OCI-M2 (cell line): ENCODE measurements around the gene NDUFA13.

Experiments
- DNase-seq: peaks from one replicate; lab custom pipeline; 2025; ENCODE audit not compliant: unreplicated experiment; lab: John Stamatoyannopoulos, UW

Gene NDUFA13

DNA sequence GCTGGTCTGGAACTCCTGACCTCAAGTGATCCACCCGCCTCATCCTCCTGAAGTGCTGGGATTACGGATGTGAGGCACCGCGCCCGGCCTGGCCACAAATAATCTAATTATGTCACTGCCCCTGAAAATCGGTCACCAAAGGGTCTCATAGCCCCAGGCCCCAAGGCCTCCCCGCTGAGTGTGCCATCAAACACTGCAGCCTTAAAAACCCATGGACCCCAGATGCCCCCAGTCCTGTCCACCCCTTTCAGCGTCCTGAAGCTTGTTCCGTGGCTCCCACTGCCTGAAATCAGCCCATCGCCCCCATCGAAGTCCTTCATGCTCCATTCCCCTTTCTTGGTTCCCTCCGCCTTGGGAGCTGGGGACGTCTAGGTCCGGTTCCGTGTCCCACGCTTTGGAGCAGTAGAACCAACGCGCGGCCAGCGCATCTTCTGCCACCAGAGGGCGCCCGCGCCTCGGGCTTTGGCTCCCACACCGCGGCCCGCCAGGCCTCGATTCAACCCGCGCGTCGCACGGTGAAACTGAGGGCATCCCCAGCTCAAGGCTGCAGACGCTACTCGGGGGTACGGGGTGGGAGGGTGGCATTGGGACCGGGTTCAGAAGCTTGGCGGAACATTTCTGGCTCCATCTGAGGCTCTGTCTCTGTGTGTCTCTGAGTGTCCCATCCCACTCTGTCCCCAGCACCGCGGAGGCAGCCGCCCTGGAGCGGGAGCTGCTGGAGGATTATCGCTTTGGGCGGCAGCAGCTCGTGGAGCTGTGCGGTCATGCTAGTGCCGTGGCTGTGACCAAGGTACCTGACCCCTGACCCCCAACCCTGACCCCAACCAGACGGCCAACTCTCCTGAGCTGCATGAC lies 16.2 kb downstream of the NDUFA13 start:
- no peak for DNase-seq

GRCh38 chr19:19532806-19533701 lies 17.0 kb downstream of the NDUFA13 start:
- no peak for DNase-seq

- no peak for DNase-seq
Observed at GRCh38 chr19:19533841-19534240, 17.8 kb downstream of the NDUFA13 start.

DNA sequence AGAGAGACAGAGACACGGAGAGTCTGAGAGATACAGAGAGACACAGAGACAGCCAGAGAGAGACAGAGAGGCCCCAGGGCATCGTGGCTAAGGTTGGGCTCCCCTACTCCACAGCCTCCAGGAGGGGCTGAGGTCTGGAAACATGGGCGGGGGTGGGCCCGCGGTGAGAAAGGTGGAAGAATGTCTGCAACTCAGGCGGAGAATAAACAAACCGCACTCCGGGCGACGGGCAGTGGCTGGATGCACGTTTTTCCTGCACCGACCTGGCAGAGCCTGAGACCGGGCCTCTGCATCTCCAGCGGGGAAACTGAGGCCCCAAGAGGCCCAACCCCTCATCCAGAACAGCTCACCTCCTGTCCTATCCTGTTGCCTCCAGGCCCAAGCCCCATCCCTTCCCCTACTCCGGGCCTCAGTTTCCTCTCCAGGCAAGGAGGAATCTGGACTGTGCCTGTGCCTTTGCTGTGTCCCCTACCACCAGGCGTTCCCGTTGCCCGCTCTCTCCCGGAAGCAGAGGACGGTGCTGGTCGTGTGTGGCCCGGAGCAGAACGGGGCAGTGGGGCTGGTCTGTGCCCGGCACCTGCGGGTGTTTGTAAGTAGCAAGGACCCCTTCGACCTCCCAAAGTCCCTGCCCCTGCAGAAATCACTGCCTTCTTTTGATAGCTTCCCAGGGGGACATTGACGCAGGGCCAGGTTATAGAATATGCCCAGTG lies 18.7 kb downstream of the NDUFA13 start:
- no peak for DNase-seq

GRCh38 chr19:19535311-19536191 lies 19.5 kb downstream of the NDUFA13 start:
- DNase-seq, result no peak

- DNase-seq, result no peak
Observed at GRCh38 chr19:19537075-19538048, 21.3 kb downstream of the NDUFA13 start.

GRCh38 chr19:19538061-19538784 lies 22.2 kb downstream of the NDUFA13 start, which contains the start of gene CILP2:
Gene CILP2, plus strand, starts transcription at chr19:19538265. Its CDS starts 85 bp downstream, at chr19:19538350.
- DNase-seq, result no peak

- no peak for DNase-seq
Observed at GRCh38 chr19:19538785-19539166, 22.8 kb downstream of the NDUFA13 start.

- no peak for DNase-seq
Observed at GRCh38 chr19:19539698-19540063, 23.7 kb downstream of the NDUFA13 start.

DNA sequence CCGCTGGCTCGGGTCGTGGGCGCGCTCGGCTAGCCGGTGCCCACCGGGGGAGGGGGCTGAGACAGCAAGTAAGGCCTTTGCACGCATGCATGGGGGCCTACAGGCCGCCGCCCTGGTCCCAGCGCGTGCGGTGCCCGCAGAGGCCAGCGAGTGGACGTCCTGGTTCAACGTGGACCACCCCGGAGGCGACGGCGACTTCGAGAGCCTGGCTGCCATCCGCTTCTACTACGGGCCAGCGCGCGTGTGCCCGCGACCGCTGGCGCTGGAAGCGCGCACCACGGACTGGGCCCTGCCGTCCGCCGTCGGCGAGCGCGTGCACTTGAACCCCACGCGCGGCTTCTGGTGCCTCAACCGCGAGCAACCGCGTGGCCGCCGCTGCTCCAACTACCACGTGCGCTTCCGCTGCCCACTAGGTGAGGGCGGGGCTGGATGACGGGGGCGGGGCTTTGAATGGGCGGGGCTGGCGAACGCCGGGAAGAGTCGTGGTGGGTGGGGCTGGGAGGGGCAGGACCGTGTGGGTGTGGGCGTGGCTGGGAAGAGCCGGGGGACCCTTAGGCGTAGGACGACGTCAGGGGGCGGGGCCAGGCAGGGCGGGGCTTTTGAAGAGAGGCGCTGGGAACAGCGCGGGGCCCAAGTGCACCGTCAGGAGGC lies 24.2 kb downstream of the NDUFA13 start:
- DNase-seq, result no peak

- no peak for DNase-seq
Observed at GRCh38 chr19:19540715-19541515, 24.9 kb downstream of the NDUFA13 start.

DNA sequence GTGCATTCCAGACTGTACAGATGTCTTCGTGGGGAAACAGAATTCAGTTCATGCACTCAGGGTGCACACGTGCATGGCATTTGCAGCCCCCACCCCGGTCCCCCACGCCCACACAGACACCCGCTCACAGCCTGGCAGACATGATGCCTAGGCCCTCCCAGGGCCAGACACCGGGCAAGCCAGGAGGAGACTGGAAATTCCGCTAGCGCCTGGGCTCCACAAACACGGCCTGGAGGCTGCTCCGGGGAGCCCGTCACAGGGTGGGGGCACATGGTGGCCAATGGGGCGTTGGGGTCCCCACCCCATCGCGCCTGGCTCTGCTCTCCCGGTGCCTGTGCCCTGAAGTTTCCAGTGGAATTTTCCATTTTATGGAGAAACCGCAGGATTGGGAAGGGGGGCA lies 25.6 kb downstream of the NDUFA13 start:
- no peak for DNase-seq

DNA sequence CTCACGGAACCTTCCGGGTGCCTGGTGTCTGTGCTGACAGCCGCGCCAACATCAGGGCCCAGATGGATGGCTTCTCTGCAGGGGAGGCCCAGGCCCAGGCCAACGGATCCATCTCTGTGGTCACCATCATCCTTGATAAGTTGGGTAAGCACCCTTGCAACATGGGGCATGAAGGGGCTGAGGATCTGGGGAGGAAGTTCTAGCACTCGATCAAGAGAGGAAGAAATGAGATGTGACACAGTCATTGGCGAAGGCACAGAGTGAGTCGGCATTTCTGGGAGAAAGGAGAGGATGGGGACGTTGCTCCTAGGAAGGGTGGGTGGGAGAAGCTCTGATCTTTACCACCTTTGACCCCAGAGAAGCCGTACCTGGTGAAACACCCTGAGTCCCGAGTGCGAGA lies 26.5 kb downstream of the NDUFA13 start:
- no peak for DNase-seq

DNA sequence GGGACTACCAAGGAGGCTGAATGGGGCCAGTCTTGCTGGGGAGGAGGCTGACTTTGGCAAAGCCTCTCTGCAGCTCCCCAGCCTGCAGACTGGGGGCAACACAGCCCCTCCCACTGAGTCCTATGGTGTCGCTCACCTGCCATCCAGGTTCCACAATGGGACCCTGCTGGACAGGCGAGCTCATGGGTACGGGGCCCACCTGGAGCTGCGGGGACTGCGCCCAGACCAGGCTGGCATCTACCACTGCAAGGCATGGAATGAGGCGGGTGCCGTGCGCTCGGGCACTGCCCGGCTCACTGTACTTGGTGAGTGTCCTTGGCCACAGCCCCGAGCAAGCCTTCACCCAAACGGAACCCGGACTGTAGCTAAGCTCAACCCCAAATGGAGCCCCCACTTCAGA lies 27.1 kb downstream of the NDUFA13 start:
- DNase-seq, result no peak

DNA sequence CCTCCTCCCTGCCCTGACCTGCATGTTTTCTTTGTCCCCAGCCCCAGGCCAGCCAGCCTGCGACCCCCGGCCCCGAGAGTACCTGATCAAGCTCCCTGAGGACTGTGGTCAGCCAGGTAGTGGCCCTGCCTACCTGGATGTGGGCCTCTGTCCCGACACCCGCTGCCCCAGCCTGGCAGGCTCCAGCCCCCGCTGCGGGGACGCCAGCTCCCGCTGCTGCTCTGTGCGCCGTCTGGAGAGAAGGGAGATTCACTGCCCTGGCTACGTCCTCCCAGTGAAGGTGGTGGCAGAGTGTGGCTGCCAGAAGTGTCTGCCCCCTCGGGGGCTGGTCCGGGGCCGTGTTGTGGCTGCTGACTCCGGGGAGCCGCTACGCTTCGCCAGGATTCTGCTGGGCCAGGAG lies 27.6 kb downstream of the NDUFA13 start:
- DNase-seq, result no peak

DNA sequence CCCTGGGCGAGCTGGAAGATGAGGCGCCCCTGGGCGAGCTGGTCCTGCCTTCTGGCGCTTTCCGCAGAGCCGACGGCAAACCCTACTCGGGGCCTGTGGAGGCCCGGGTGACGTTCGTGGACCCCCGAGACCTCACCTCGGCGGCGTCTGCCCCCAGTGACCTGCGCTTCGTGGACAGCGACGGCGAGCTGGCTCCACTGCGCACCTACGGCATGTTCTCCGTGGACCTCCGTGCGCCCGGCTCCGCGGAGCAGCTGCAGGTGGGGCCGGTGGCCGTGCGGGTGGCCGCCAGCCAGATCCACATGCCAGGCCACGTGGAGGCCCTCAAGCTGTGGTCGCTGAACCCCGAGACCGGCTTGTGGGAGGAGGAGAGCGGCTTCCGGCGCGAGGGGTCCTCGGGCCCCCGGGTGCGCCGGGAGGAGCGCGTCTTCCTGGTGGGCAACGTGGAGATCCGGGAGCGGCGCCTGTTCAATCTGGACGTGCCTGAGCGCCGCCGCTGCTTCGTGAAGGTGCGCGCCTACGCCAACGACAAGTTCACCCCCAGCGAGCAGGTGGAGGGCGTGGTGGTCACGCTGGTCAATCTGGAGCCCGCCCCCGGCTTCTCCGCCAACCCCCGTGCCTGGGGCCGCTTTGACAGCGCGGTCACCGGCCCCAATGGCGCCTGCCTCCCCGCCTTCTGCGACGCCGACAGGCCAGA lies 28.4 kb downstream of the NDUFA13 start:
- DNase-seq, result no peak
